B cell (primary cell): ENCODE measurements around the gene IPO8. TPM values are rescaled to one million over a fixed set of nuclear protein-coding genes. Genes with fewer than 3 reads are reported as not detected.

Experiments
- ATAC-seq: fragments of 200-7000 bp; cut with Tn5 transposase; one replicate; pipeline ENCODE4 v1.10.0; 2021; ENCODE audit warnings: low read depth, mild to moderate bottlenecking, moderate number of reproducible peaks, moderate library complexity
- CTCF ChIA-PET: fragments of 350-600 bp; sonication (Branson Sonifier 250); formaldehyde crosslinking; loops from one replicate; lab custom pipeline; 2021; ENCODE audit warnings: antibody characterized with exemption, inconsistent platforms; lab: Charles Lee
- POLR2A ChIA-PET: fragments of 350-600 bp; sonication (Branson Sonifier 250); formaldehyde crosslinking; loops from one replicate; lab custom pipeline; 2021; ENCODE audit warnings: antibody characterized with exemption; lab: Charles Lee
- DNase-seq: peaks from one replicate; pipeline ENCODE4 v3.0.0; 2013
- H2AFZ ChIP-seq: 2 replicates; pipeline ENCODE4 v1.6.1; 2012; ENCODE audit warnings: mild to moderate bottlenecking, low read depth, low read length; ENCODE audit not compliant: insufficient read depth, poor library complexity, severe bottlenecking
- H3K27ac ChIP-seq, 2 donors: 1 replicate in 1 of 2; 2 replicates in 1 of 2; pipeline ENCODE4 v1.5.1; 2012 to 2013; ENCODE audit warnings: low read length in 2 of 2, mild to moderate bottlenecking in 2 of 2, moderate library complexity in 1 of 2
- H3K27me3 ChIP-seq, 4 experiments: fragments of 200-600 bp in 1 of 4; sonication (generic) in 1 of 4; replicated peaks in 1 of 4; 1 replicate in 2 of 4; 2 replicates in 2 of 4; pipeline versions ENCODE4 v1.6.1 to v1.7.0; 2013 to 2016; ENCODE audit warnings: low read length in 3 of 4, mild to moderate bottlenecking in 2 of 4, mixed read lengths in 1 of 4, moderate library complexity in 1 of 4; ENCODE audit not compliant: insufficient read depth in 4 of 4, control insufficient read depth in 3 of 4; ENCODE audit errors: control extremely low read depth in 1 of 4
- H3K36me3 ChIP-seq, 2 experiments: replicated peaks in 1 of 2; 1 replicate in 1 of 2; 2 replicates in 1 of 2; pipeline versions ENCODE4 v1.6.1 to v1.7.1; 2013; ENCODE audit warnings: low read length in 1 of 2; ENCODE audit not compliant: insufficient read depth in 2 of 2, control insufficient read depth in 1 of 2; ENCODE audit errors: control extremely low read depth in 1 of 2, extremely low read depth in 1 of 2
- H3K4me1 ChIP-seq, 2 donors: fragments of 200-600 bp in 1 of 2; sonication (generic) in 1 of 2; 1 replicate in 1 of 2; 2 replicates in 1 of 2; pipeline versions ENCODE4 v1.5.1 to v1.6.1; 2013 to 2017; ENCODE audit warnings: low read length in 2 of 2; ENCODE audit not compliant: control insufficient read depth in 2 of 2, insufficient read depth in 2 of 2
- H3K4me2 ChIP-seq: replicated peaks from 2 replicates; pipeline ENCODE3; 2012; ENCODE audit warnings: mild to moderate bottlenecking, low read depth, low read length; ENCODE audit not compliant: poor library complexity, severe bottlenecking
- H3K4me3 ChIP-seq, 5 experiments: fragments of 200-600 bp in 1 of 5; sonication (generic) in 1 of 5; 1 replicate in 3 of 5; 2 replicates in 2 of 5; pipeline versions ENCODE4 v1.5.1 to v1.7.0; 2011 to 2016; ENCODE audit warnings: low read length in 4 of 5, mild to moderate bottlenecking in 4 of 5, low read depth in 2 of 5, control low read depth in 1 of 5, moderate library complexity in 1 of 5; ENCODE audit not compliant: insufficient read depth in 1 of 5; ENCODE audit errors: control extremely low read depth in 1 of 5, extremely low read depth in 1 of 5
- H3K79me2 ChIP-seq: fragments of 200-600 bp; sonication (generic); one replicate; pipeline ENCODE4 v1.6.0; 2016; ENCODE audit warnings: low read length; ENCODE audit not compliant: control insufficient read depth, insufficient read depth
- H3K9ac ChIP-seq: fragments of 200-600 bp; sonication (generic); 2 replicates; pipeline ENCODE4 v1.6.1; 2017; ENCODE audit warnings: mild to moderate bottlenecking, low read length, moderate library complexity
- H3K9me3 ChIP-seq, 3 donors: one replicate each; pipeline versions ENCODE4 v1.6.1 to v1.7.1; 2013; ENCODE audit warnings: low read length in 2 of 3; ENCODE audit not compliant: control insufficient read depth in 2 of 3, insufficient read depth in 1 of 3; ENCODE audit errors: control extremely low read depth in 1 of 3
- H4K20me1 ChIP-seq: 2 replicates; pipeline ENCODE4 v1.6.0; 2012; ENCODE audit warnings: mild to moderate bottlenecking, low read length; ENCODE audit not compliant: insufficient read depth, control insufficient read depth, poor library complexity, severe bottlenecking
- H3K27ac Mint-ChIP-seq: one replicate; pipeline ENCODE4 v1.8.0; 2021; ENCODE audit warnings: mixed read lengths
- H3K27me3 Mint-ChIP-seq: one replicate; pipeline ENCODE4 v1.8.0; 2021; ENCODE audit warnings: mixed read lengths
- H3K4me1 Mint-ChIP-seq: one replicate; pipeline ENCODE4 v1.8.0; 2021; ENCODE audit warnings: mixed read lengths
- H3K4me3 Mint-ChIP-seq: one replicate; pipeline ENCODE4 v1.8.0; 2021; ENCODE audit warnings: mixed read lengths
- H3K9me3 Mint-ChIP-seq: one replicate; pipeline ENCODE4 v1.8.0; 2022; ENCODE audit warnings: mixed read lengths; ENCODE audit not compliant: insufficient read depth
- CTCF ChIP-seq: fragments of 200-600 bp; IDR thresholded peaks from one replicate; pipeline ENCODE4 v1.8.0; 2022; ENCODE audit warnings: antibody characterized with exemption, mild to moderate bottlenecking
- EZH2 ChIP-seq: IDR thresholded peaks from 2 replicates; pipeline ENCODE4 v1.6.1; 2012; ENCODE audit warnings: borderline replicate concordance, low read depth, mild to moderate bottlenecking, moderate library complexity, low read length; ENCODE audit not compliant: insufficient read depth, poor library complexity, severe bottlenecking
- WGBS: methylation state at CpG from one replicate; pipeline ENCODE4 v1.1.5; 2013; ENCODE audit warnings: missing lambda C conversion rate; ENCODE audit not compliant: insufficient coverage; 5-methylcytosine and 5-hydroxymethylcytosine counted together
- intact Hi-C: fragments of 100-400 bp; cut with micrococcal nuclease; formaldehyde crosslinking; loops from one replicate; pipeline ENCODE4 v1.10.0; 2022
- polyA plus RNA-seq: library from polyadenylated mRNA; depleted of rRNA; stranded (reverse); fragments of >200 nt; gene quantifications from 2 replicates; pipeline ENCODE4 v1.2.3, GENCODE V29; 2012
- total RNA-seq, 2 donors: library from RNA; stranded (reverse); fragments of 120-200 nt in 1 of 2; gene quantifications; 1 replicate in 1 of 2; 2 replicates in 1 of 2; pipeline versions ENCODE4 v1.2.3 to v1.2.4, GENCODE V29; 2013 to 2022

IPO8 gene
- total and polyA plus RNA-seq, 2 donors (not counting 1 experiment from before 2014, with no cell fraction given), result 7.5 to 58.1 TPM

DNA sequence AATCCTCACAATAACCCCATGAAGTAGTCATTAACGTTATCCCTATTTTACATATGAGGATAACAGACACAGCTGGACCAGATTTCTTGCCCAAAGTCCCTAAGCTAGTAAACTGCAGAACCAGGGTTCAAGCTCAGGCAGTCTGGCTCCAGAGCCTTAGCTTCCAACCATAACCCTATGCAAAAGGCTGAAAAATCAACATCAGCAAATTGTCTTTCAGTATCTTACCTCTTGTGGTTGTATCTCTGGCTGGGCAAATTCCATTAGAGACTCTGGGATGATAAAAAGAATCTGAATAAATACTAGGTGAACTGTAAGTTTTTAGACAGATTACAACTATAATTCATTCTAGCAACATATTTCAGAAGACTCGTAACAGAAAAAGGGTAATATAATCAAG is 34.3 kb upstream of the IPO8 start:
- no peak overlapping the region for H3K9ac ChIP-seq
- H3K9me3 ChIP-seq, result no peaks in the 10 kb centered on the region
- H3K27ac ChIP-seq, result no peak overlapping the region
- ATAC-seq (no peak), DNase-seq (no peak)
- H3K4me3 ChIP-seq, result no peak overlapping the region
- no peak overlapping the region for H3K27ac Mint-ChIP-seq
- H4K20me1 ChIP-seq, result no peaks in the 10 kb centered on the region
- no peak overlapping the region for H3K4me3 Mint-ChIP-seq
- 91% methylated on average over 1 of the region's 2 CpGs for WGBS
- no peak overlapping the region for H2AFZ ChIP-seq
- no peaks in the 10 kb centered on the region for H3K9me3 Mint-ChIP-seq
- no peaks in the 10 kb centered on the region for H3K79me2 ChIP-seq
- TF ChIP-seq CTCF (no peak), EZH2 (no peak)
- H3K4me2 ChIP-seq, result no peak overlapping the region
- ChIA-PET POLR2A (no interaction called here), CTCF (interaction anchor here (0.7 kb wide), 1 partner anchor 24 kb away, joined by 3 read pairs; no protein-coding TSS in a partner anchor)
- no peaks in the 10 kb centered on the region for H3K27me3 Mint-ChIP-seq
- peaks cover 6 to 32% of the 10 kb centered on the region in 2 experiments for H3K36me3 ChIP-seq
- intact Hi-C loops, result no loop called here
- H3K27me3 ChIP-seq, result no peaks in the 10 kb centered on the region
- no peaks in the 10 kb centered on the region for H3K4me1 ChIP-seq
- H3K4me1 Mint-ChIP-seq, result no peaks in the 10 kb centered on the region

GRCh38 chr12:30729547-30729946 is 33.9 kb upstream of the IPO8 start:
- no peak for DNase-seq
- Mint-ChIP-seq H3K27me3 (no peaks in the 10 kb centered on the region), H3K27ac (no peak overlapping the region), H3K4me3 (no peak overlapping the region), H3K4me1 (no peaks in the 10 kb centered on the region), H3K9me3 (no peaks in the 10 kb centered on the region)
- intact Hi-C loops, result no loop called here
- H3K9ac ChIP-seq, result no peak overlapping the region
- H3K79me2 ChIP-seq, result no peaks in the 10 kb centered on the region
- H3K4me1 ChIP-seq, result no peaks in the 10 kb centered on the region
- no peak overlapping the region for H3K27ac ChIP-seq
- POLR2A ChIA-PET, result no interaction called here
- H2AFZ ChIP-seq, result no peak overlapping the region
- no peak overlapping the region for H3K4me2 ChIP-seq
- TF ChIP-seq CTCF (no peak), EZH2 (no peak)
- H3K4me3 ChIP-seq, result no peak overlapping the region
- peaks cover 3 to 29% of the 10 kb centered on the region in 2 experiments for H3K36me3 ChIP-seq
- H3K9me3 ChIP-seq, result no peaks in the 10 kb centered on the region
- no peaks in the 10 kb centered on the region for H3K27me3 ChIP-seq
- CTCF ChIA-PET, result interaction anchor here (0.7 kb wide), 1 partner anchor 24 kb away, joined by 3 read pairs; no protein-coding TSS in a partner anchor
- ATAC-seq, result no peak
- no peaks in the 10 kb centered on the region for H4K20me1 ChIP-seq
- 100% methylated on average over 4 of the region's 4 CpGs for WGBS
